PC-3 (cell line): ENCODE measurements around the gene MSI2. TPM values are rescaled to one million over a fixed set of nuclear protein-coding genes. Genes with fewer than 3 reads are reported as not detected.

ENCODE experiments used
- ATAC-seq: fragments of 200-7000 bp; cut with Tn5 transposase; 2 replicates; pipeline ENCODE4 v1.9.1; 2020; ENCODE audit warnings: mild to moderate bottlenecking, moderate library complexity
- BruUV-seq: library from RNA; stranded (reverse); fragments of 400-500 nt; replicated peaks from 2 replicates; lab custom pipeline; 2021; lab: Mats Ljungman, UMichigan
- CTCF ChIA-PET: fragments of 300-600 bp; sonication (Branson Sonifier 250); formaldehyde crosslinking; loops from one replicate; lab custom pipeline; 2022; ENCODE audit warnings: antibody characterized with exemption; lab: Charles Lee
- POLR2A ChIA-PET: fragments of 300-600 bp; sonication (Branson Sonifier 250); formaldehyde crosslinking; loops from one replicate; lab custom pipeline; 2022; ENCODE audit warnings: antibody characterized with exemption; ENCODE audit not compliant: unreplicated experiment; lab: Charles Lee
- DNase-seq: peaks from one replicate; pipeline ENCODE4 v3.0.0-alpha.2; 2015
- H2AFZ ChIP-seq: fragments of 300-600 bp; sonication (generic); 2 replicates; pipeline ENCODE4 v1.6.0; 2016; ENCODE audit warnings: antibody characterized with exemption, low read length
- H3F3A ChIP-seq: fragments of 300-600 bp; sonication (generic); one replicate; pipeline ENCODE4 v1.6.0; 2017; ENCODE audit warnings: antibody characterized with exemption, low read length, control low read depth, mild to moderate bottlenecking; ENCODE audit not compliant: unreplicated experiment
- H3K27ac ChIP-seq: fragments of 300-600 bp; sonication (generic); 2 replicates; pipeline ENCODE4 v1.5.1; 2016; ENCODE audit warnings: mild to moderate bottlenecking, low read length
- H3K27me3 ChIP-seq: fragments of 300-600 bp; sonication (generic); 2 replicates; pipeline ENCODE4 v1.6.1; 2016; ENCODE audit warnings: low read length, mixed read lengths
- H3K36me3 ChIP-seq: fragments of 300-600 bp; sonication (generic); 2 replicates; pipeline ENCODE4 v1.6.1; 2016; ENCODE audit warnings: low read depth, mixed run types, low read length, mixed read lengths
- H3K4me1 ChIP-seq: fragments of 300-600 bp; sonication (generic); 2 replicates; pipeline ENCODE4 v1.5.1; 2016; ENCODE audit warnings: low read length; ENCODE audit not compliant: insufficient read depth
- H3K4me2 ChIP-seq: fragments of 300-600 bp; sonication (generic); 2 replicates; pipeline ENCODE4 v1.6.0; 2016; ENCODE audit warnings: low read length
- H3K4me3 ChIP-seq: fragments of 300-600 bp; sonication (generic); 2 replicates; pipeline ENCODE4 v1.5.1; 2016; ENCODE audit warnings: mild to moderate bottlenecking, low read length, mixed read lengths
- H3K79me2 ChIP-seq: fragments of 300-600 bp; sonication (generic); 2 replicates; pipeline ENCODE4 v1.6.1; 2017; ENCODE audit warnings: low read length, mixed read lengths
- H3K9ac ChIP-seq: fragments of 300-600 bp; sonication (generic); 2 replicates; pipeline ENCODE4 v1.6.0; 2016; ENCODE audit warnings: mild to moderate bottlenecking, low read length
- H3K9me2 ChIP-seq: fragments of 300-600 bp; sonication (generic); replicated peaks from 2 replicates; pipeline ENCODE4 v1.6.1; 2016; ENCODE audit warnings: mixed run types, low read length, mixed read lengths
- H3K9me3 ChIP-seq: fragments of 300-600 bp; sonication (generic); 2 replicates; pipeline ENCODE4 v1.6.1; 2016; ENCODE audit warnings: low read length, mixed read lengths
- H4K20me1 ChIP-seq: fragments of 300-600 bp; sonication (generic); 2 replicates; pipeline ENCODE4 v1.6.1; 2016; ENCODE audit warnings: low read length, mixed read lengths
- EZH2 ChIP-seq: fragments of 300-600 bp; sonication (generic); IDR thresholded peaks from one replicate; pipeline ENCODE4 v1.6.1; 2017; ENCODE audit warnings: antibody characterized with exemption, mild to moderate bottlenecking, low read length; ENCODE audit not compliant: unreplicated experiment
- EZH2phosphoT487 ChIP-seq: fragments of 300-600 bp; sonication (generic); IDR thresholded peaks from 2 replicates; pipeline ENCODE4 v1.6.1; 2018; ENCODE audit warnings: mild to moderate bottlenecking, antibody characterized with exemption, low read length, borderline replicate concordance
- intact Hi-C: fragments of 100-400 bp; cut with micrococcal nuclease; formaldehyde crosslinking; loops from 2 replicates; pipeline ENCODE4 v1.9.0; 2023
- total RNA-seq: library from RNA; depleted of rRNA; stranded (reverse); fragments of >200 nt; gene quantifications from 2 replicates; pipeline ENCODE4 v1.2.3, GENCODE V29; 2014
- TF ChIP-seq, protein P1 (sequence below): fragments of 300-600 bp; sonication (generic); conservative IDR thresholded peaks from 2 replicates; pipeline ENCODE4 v1.5.1; 2017; ENCODE audit warnings: antibody characterized with exemption, low read depth, mild to moderate bottlenecking, low read length

The MSI2 gene
- total RNA-seq, 1 experiment from 2014 or later: 54.7 TPM

DNA sequence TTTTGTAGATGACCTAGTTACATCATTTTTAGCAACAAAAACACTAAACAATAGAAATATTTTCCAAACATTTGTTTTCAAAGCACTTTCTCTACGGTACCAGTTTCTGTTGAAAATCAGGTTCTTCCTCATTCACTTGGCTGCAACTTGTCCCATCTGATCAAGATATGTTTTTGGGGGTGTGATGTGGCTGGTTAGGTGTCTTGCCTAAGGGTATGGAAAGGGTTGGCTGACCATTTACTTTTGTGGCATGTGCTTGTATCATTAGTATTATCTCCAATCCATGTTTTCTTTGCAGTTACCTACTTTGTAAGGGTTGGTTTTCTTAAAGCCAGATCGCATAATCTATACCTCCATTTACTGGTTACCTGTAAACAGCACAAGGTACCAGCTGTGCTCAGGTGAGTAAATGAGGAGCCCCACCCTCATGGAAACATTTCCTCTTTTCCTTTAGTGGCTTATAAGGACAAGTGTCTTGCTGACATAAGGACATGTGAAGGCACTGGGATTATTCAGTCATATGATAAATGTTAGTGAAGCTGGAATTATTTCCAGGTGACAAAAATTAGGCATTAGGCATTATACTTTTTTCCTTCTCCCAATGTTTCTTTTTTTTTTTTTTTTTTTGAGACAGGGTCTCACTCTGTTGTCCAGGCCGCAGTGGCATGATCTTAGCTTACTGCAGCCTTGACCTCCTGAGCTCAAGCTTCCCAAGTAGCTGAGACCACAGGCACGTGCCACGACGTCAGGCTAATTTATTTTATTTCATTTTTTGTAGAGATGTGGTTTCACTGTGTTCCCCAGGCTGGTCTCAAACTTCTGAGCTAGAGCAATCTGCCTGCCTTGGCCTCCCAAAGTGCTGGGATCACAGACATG, 326.8 kb downstream of the MSI2 start:
- ATAC-seq: no peak
- TF ChIP-seq, protein P1, sequence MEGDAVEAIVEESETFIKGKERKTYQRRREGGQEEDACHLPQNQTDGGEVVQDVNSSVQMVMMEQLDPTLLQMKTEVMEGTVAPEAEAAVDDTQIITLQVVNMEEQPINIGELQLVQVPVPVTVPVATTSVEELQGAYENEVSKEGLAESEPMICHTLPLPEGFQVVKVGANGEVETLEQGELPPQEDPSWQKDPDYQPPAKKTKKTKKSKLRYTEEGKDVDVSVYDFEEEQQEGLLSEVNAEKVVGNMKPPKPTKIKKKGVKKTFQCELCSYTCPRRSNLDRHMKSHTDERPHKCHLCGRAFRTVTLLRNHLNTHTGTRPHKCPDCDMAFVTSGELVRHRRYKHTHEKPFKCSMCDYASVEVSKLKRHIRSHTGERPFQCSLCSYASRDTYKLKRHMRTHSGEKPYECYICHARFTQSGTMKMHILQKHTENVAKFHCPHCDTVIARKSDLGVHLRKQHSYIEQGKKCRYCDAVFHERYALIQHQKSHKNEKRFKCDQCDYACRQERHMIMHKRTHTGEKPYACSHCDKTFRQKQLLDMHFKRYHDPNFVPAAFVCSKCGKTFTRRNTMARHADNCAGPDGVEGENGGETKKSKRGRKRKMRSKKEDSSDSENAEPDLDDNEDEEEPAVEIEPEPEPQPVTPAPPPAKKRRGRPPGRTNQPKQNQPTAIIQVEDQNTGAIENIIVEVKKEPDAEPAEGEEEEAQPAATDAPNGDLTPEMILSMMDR: no peak
- TF ChIP-seq EZH2 (no peak), EZH2phosphoT487 (no peak)
- no TSS peak for BruUV-seq
- Histone ChIP-seq H3K9me3 (no peaks in the 10 kb centered on the region), H3K79me2 (no peaks in the 10 kb centered on the region), H3K27ac (no peak overlapping the region), H3K4me1 (no peaks in the 10 kb centered on the region), H3K9ac (no peak overlapping the region), H3K4me3 (no peak overlapping the region), H3F3A (no peaks in the 10 kb centered on the region), H3K36me3 (no peaks in the 10 kb centered on the region), H4K20me1 (no peaks in the 10 kb centered on the region), H3K9me2 (no peaks in the 10 kb centered on the region), H2AFZ (no peak overlapping the region), H3K27me3 (no peaks in the 10 kb centered on the region), H3K4me2 (no peak overlapping the region)
- intact Hi-C loops: no loop called here
- DNase-seq: no peak
- ChIA-PET CTCF (no interaction called here), POLR2A (no interaction called here)

DNA sequence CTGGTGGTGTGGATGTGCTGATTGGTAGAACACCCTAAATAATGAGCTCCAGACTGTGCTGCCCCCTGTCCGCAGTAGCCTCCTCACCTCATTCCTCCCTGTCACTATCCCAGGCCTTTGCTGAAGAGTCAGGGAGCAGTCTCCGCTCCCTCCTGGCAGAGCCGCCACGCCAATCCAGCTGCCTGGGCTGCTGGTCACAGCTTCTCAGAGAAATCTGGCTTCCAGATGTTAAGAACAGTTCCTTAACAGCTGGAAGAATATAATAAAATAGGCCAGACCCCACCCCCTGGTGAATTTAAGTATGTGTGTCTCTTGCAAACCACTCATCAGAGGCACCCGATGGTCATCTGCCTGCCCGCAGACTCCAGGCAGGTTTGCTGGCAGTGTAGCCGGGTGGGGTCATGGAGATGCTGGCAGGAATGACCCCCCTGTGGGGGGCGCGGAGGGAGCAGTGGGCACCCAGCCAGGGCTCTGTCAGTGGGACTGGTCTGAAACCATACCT, 327.8 kb downstream of the MSI2 start:
- Histone ChIP-seq H3K9ac (no peak overlapping the region), H3K9me2 (no peaks in the 10 kb centered on the region), H3K9me3 (no peaks in the 10 kb centered on the region), H4K20me1 (no peaks in the 10 kb centered on the region), H3K4me1 (no peaks in the 10 kb centered on the region), H2AFZ (no peak overlapping the region), H3K79me2 (no peaks in the 10 kb centered on the region), H3K27ac (no peak overlapping the region), H3F3A (no peaks in the 10 kb centered on the region), H3K4me2 (no peak overlapping the region), H3K27me3 (no peaks in the 10 kb centered on the region), H3K4me3 (no peak overlapping the region), H3K36me3 (no peaks in the 10 kb centered on the region)
- BruUV-seq: no TSS peak
- intact Hi-C loops: no loop called here
- POLR2A ChIA-PET: no interaction called here
- no peak for DNase-seq
- CTCF ChIA-PET: no interaction called here
- ATAC-seq: no peak
- TF ChIP-seq EZH2phosphoT487: no peak
- TF ChIP-seq EZH2: no peak
- TF ChIP-seq, protein P1: no peak
